ENCODE measurements around the gene SACM1L.

- TF ChIP-seq CTCF (IDR thresholded peaks at IDR 0.05; ENCODE audit: poor library complexity) = no peak
- no peak for TF ChIP-seq EZH2 (IDR thresholded peaks at IDR 0.05; ENCODE audit: borderline replicate concordance)
Observed at GRCh38 chr3:45693941-45694521, 4.8 kb downstream of the SACM1L start.
